K562 (cell line): ENCODE results near the gene TMEM95. TPM values are rescaled to one million over a fixed set of nuclear protein-coding genes. Genes with fewer than 3 reads are reported as not detected.

Experiments used
- ATAC-seq: fragments of 200-7000 bp; cut with Tn5 transposase; 3 replicates; pipeline ENCODE4 v1.9.1; 2020; ENCODE audit warnings: moderate library complexity
- BruUV-seq: library from RNA; stranded (reverse); fragments of 400-500 nt; replicated peaks from 2 replicates; lab custom pipeline; 2021; lab: Mats Ljungman, UMichigan
- CTCF ChIA-PET: fragments of 300-600 bp; formaldehyde crosslinking; extraction: SDS; loops from one replicate; lab custom pipeline; 2021; ENCODE audit warnings: low intra/inter-chr PET ratio; lab: Yijun Ruan, JAX
- POLR2A ChIA-PET: fragments of 300-600, 350-650 bp; sonication (Branson Sonifier 250); formaldehyde crosslinking; extraction: SDS; loops from one replicate; lab custom pipeline; 2021; ENCODE audit warnings: antibody characterized with exemption, inconsistent platforms; lab: Yijun Ruan, JAX
- DNase-seq, 4 experiments: peaks; one replicate each; pipeline versions ENCODE4 v3.0.0 to v3.0.0-alpha.2; 2011 to 2018; ENCODE audit warnings: low spot score in 3 of 4, mixed read lengths in 3 of 4; ENCODE audit errors: extremely low read depth in 1 of 4
- FAIRE-seq: peaks from 2 replicates; lab custom pipeline; 2011; peaks lifted over from hg19 to GRCh38; lab: Jason Lieb, UNC
- H2AFZ ChIP-seq: 2 replicates; pipeline ENCODE4 v1.6.0; 2011; ENCODE audit warnings: low read depth, low read length, control low read depth, inconsistent platforms
- H3K27ac ChIP-seq: fragments of 200-600 bp; 3 replicates; pipeline ENCODE4 v1.8.0; 2011; ENCODE audit warnings: low read depth, mild to moderate bottlenecking, control low read depth, inconsistent platforms, low read length, moderate library complexity, mixed read lengths; ENCODE audit errors: extremely low read depth
- H3K27me3 ChIP-seq, 2 experiments: fragments of 300-600 bp in 1 of 2; 2 replicates in 1 of 2; 3 replicates in 1 of 2; pipeline versions ENCODE4 v1.6.0 to v1.8.0; 2011; ENCODE audit warnings: inconsistent platforms in 2 of 2, low read length in 2 of 2, mild to moderate bottlenecking in 1 of 2, mixed read lengths in 1 of 2, moderate library complexity in 1 of 2; ENCODE audit not compliant: control insufficient read depth in 2 of 2, insufficient read depth in 2 of 2
- H3K36me3 ChIP-seq: fragments of 300-600 bp; 3 replicates; pipeline ENCODE4 v1.8.0; 2011; ENCODE audit warnings: mild to moderate bottlenecking, low read length, inconsistent platforms; ENCODE audit not compliant: control insufficient read depth, insufficient read depth
- H3K4me1 ChIP-seq, 2 experiments: fragments of 200-600 bp in 1 of 2; replicated peaks in 1 of 2; 2 replicates in 1 of 2; 3 replicates in 1 of 2; pipeline versions ENCODE4 v1.5.1 to v1.8.0; 2011; ENCODE audit warnings: inconsistent platforms in 2 of 2, low read length in 2 of 2, mild to moderate bottlenecking in 1 of 2, mixed read lengths in 1 of 2, moderate library complexity in 1 of 2; ENCODE audit not compliant: control insufficient read depth in 2 of 2, insufficient read depth in 2 of 2
- H3K4me2 ChIP-seq: 2 replicates; pipeline ENCODE4 v1.6.1; 2011; ENCODE audit warnings: low read length, control low read depth, inconsistent platforms, mixed read lengths; ENCODE audit not compliant: insufficient read depth
- H3K4me3 ChIP-seq: fragments of 200-600 bp; sonication (generic), shearing (Covaris generic); 2 replicates; pipeline ENCODE4 v1.5.1; 2016; ENCODE audit warnings: control low read depth, inconsistent platforms
- H3K79me2 ChIP-seq: fragments of 200-600 bp; 3 replicates; pipeline ENCODE4 v1.8.0; 2011; ENCODE audit warnings: low read length, inconsistent platforms; ENCODE audit not compliant: control insufficient read depth, insufficient read depth
- H3K9ac ChIP-seq, 2 experiments: 2 replicates each; pipeline versions ENCODE4 v1.6.0 to v1.6.1; 2011; ENCODE audit warnings: low read depth in 2 of 2, low read length in 2 of 2, control low read depth in 1 of 2, inconsistent platforms in 1 of 2, mild to moderate bottlenecking in 1 of 2, mixed read lengths in 1 of 2; ENCODE audit not compliant: insufficient read depth in 1 of 2
- H3K9me1 ChIP-seq: one replicate; pipeline ENCODE4 v1.6.0; 2011; ENCODE audit warnings: inconsistent platforms, mild to moderate bottlenecking, low read length, moderate library complexity; ENCODE audit not compliant: control insufficient read depth, insufficient read depth
- H3K9me3 ChIP-seq: replicated peaks from 2 replicates; pipeline ENCODE4 v1.5.1; 2011; ENCODE audit warnings: low read depth, low read length, inconsistent platforms; ENCODE audit not compliant: control insufficient read depth, insufficient read depth
- H4K20me1 ChIP-seq: replicated peaks from 2 replicates; pipeline ENCODE4 v1.6.1; 2011; ENCODE audit warnings: low read length, inconsistent platforms, mixed read lengths; ENCODE audit not compliant: control insufficient read depth, insufficient read depth
- CBFB ChIP-seq: sonication (generic); formaldehyde crosslinking; IDR thresholded peaks from 2 replicates; pipeline ENCODE4 v1.4.0; 2020; ENCODE audit warnings: mild to moderate bottlenecking, missing genetic modification reagents
- E2F8 ChIP-seq: fragments of 450-650 bp; IDR thresholded peaks from 2 replicates; pipeline ENCODE4 v1.7.1; 2018; ENCODE audit warnings: mild to moderate bottlenecking, low read depth; ENCODE audit not compliant: partially characterized antibody
- MECOM ChIP-seq: fragments of 250-450 bp; sonication (Bioruptor Pico); IDR thresholded peaks from 2 replicates; pipeline ENCODE4 v1.8.0; 2022; ENCODE audit warnings: inconsistent platforms
- NBN ChIP-seq: fragments of 450-650 bp; IDR thresholded peaks from 2 replicates; pipeline ENCODE4 v1.6.1; 2016; ENCODE audit warnings: low read depth, mild to moderate bottlenecking
- NCOA2 ChIP-seq, 2 experiments: fragments of 450-650 bp; IDR thresholded peaks; 2 replicates each; pipeline ENCODE4 v1.6.1; 2018; ENCODE audit warnings: mild to moderate bottlenecking in 2 of 2, moderate library complexity in 1 of 2; ENCODE audit not compliant: partially characterized antibody in 2 of 2
- NFIC ChIP-seq: fragments of 450-650 bp; IDR thresholded peaks from 2 replicates; pipeline ENCODE4 v1.6.1; 2017; ENCODE audit warnings: mild to moderate bottlenecking, inconsistent platforms
- NFYB ChIP-seq: IDR thresholded peaks from 2 replicates; pipeline ENCODE4 v1.6.1; 2011; ENCODE audit warnings: mild to moderate bottlenecking, moderate library complexity; ENCODE audit not compliant: insufficient read length; ENCODE audit errors: extremely low read depth
- NR2F6 ChIP-seq: fragments of 450-650 bp; formaldehyde crosslinking; IDR thresholded peaks from 2 replicates; pipeline ENCODE4 v1.4.0; 2020; ENCODE audit warnings: mild to moderate bottlenecking
- PYGO2 ChIP-seq: fragments of 450-650 bp; IDR thresholded peaks from 2 replicates; pipeline ENCODE4 v1.6.1; 2016; ENCODE audit warnings: mild to moderate bottlenecking, missing genetic modification characterization, moderate library complexity, missing compliant biosample characterization
- TAL1 ChIP-seq: fragments of 450-650 bp; IDR thresholded peaks from 2 replicates; pipeline ENCODE4 v1.6.1; 2016; ENCODE audit warnings: mild to moderate bottlenecking
- ZFP36 ChIP-seq: fragments of 150-350 bp; IDR thresholded peaks from 2 replicates; pipeline ENCODE4 v1.6.1; 2018; ENCODE audit warnings: low read length, low read depth; ENCODE audit not compliant: partially characterized antibody
- ZNF280B ChIP-seq: fragments of 250-450 bp; sonication (Bioruptor Pico); IDR thresholded peaks from 2 replicates; pipeline ENCODE4 v1.5.1; 2021; ENCODE audit warnings: mild to moderate bottlenecking
- ZNF311 ChIP-seq: fragments of 250-450 bp; sonication (Bioruptor Pico); IDR thresholded peaks from 2 replicates; pipeline ENCODE4 v1.4.0; 2020; ENCODE audit warnings: mild to moderate bottlenecking, moderate library complexity
- ZNF696 ChIP-seq: fragments of 250-450 bp; sonication (Bioruptor Pico); conservative IDR thresholded peaks from 2 replicates; pipeline ENCODE4 v1.4.0; 2020; ENCODE audit warnings: mild to moderate bottlenecking, moderate library complexity
- ZNF740 ChIP-seq, 3 experiments: fragments of 200-800 bp in 1 of 3; sonication (Bioruptor generic) in 1 of 3; sonication (generic) in 1 of 3; formaldehyde crosslinking in 1 of 3; IDR thresholded peaks; 2 replicates each; pipeline versions ENCODE4 v1.6.1 to v1.8.0; 2016 to 2022; ENCODE audit warnings: mild to moderate bottlenecking in 2 of 3, missing compliant biosample characterization in 2 of 3, missing genetic modification characterization in 2 of 3, missing genetic modification reagents in 1 of 3
- WGBS: fragments of 100-300 bp; shearing (Covaris generic); methylation state at CpG from one replicate; pipeline ENCODE4 v1.1.6; 2016; ENCODE audit warnings: low coverage, mixed read lengths; ENCODE audit not compliant: insufficient coverage; ENCODE audit errors: missing lambda C conversion rate; 5-methylcytosine and 5-hydroxymethylcytosine counted together
- in situ Hi-C: fragments of 300-500 bp; cut with MboI; formaldehyde crosslinking; loops from 4 replicates; pipeline ENCODE4 v1.15.0; 2018; ENCODE audit warnings: inconsistent platforms, mixed read lengths
- intact Hi-C: fragments of 100-400 bp; cut with micrococcal nuclease; formaldehyde crosslinking; loops from 2 replicates; pipeline ENCODE4 v1.14.2; 2022
- polyA plus RNA-seq, 8 experiments: library from polyadenylated mRNA; depleted of rRNA in 4 of 8; stranded (reverse) in 5 of 8; unstranded in 3 of 8; fragments of >200 nt; fragmentation: Nextera tagmentation in 2 of 8; fragmentation: Illumina TruSeq in 1 of 8; extraction: Ambion mirVana in 2 of 8; extraction: Trizol in 1 of 8; gene quantifications; 2 replicates each; pipeline versions ENCODE4 v1.2.1 to v1.2.3, GENCODE V29; 2011 to 2014; ENCODE audit warnings: inconsistent platforms in 1 of 8, missing spikeins in 1 of 8
- total RNA-seq, 7 experiments: library from RNA; depleted of rRNA in 6 of 7; stranded (reverse); fragments of >200 nt in 6 of 7; fragmentation: Illumina TruSeq in 2 of 7; extraction: Trizol in 2 of 7; gene quantifications; 2 replicates each; pipeline versions ENCODE4 v1.2.1 to v1.2.3, GENCODE V29; 2011 to 2021; ENCODE audit warnings: low replicate concordance in 1 of 7

Gene TMEM95
- total and polyA plus RNA-seq, 9 of the 15 experiments (the other 6 are each of a cell fraction or from before 2014, with no cell fraction given): not detected

GRCh38 chr17:7380855-7381683, 26.1 kb downstream of the TMEM95 start, which contains the start of gene TNK1 (continued):
- peak; percentile 62; the same call in 1 of the 2 replicates for TF ChIP-seq NFIC

GRCh38 chr17:7382901-7383300, 27.9 kb downstream of the TMEM95 start:
- no peaks in the 10 kb centered on the region for H4K20me1 ChIP-seq
- H2AFZ ChIP-seq: no peak overlapping the region
- no peak for ATAC-seq
- no TSS peak for BruUV-seq
- no peaks in the 10 kb centered on the region for H3K36me3 ChIP-seq
- no peak for FAIRE-seq
- H3K9me1 ChIP-seq: no peaks in the 10 kb centered on the region
- H3K9ac ChIP-seq: no peak overlapping the region
- in situ Hi-C loops (no loop called here), intact Hi-C loops (no loop called here)
- no peak overlapping the region for H3K4me3 ChIP-seq
- peaks cover 2% of the 10 kb centered on the region; the same call in 1 of the 2 replicates for H3K9me3 ChIP-seq
- ChIA-PET CTCF (no interaction called here), POLR2A (interaction anchor here (0.6 kb wide), 1 partner anchor 49 kb away, joined by 3 read pairs; no protein-coding TSS in a partner anchor)
- no peaks in the 10 kb centered on the region; the same call in 2 of the 3 replicates for H3K79me2 ChIP-seq
- no peak overlapping the region for H3K27ac ChIP-seq
- WGBS: 75% methylated on average over 4 of the region's 10 CpGs
- no peak for DNase-seq
- no peaks in the 10 kb centered on the region for H3K27me3 ChIP-seq
- no peak overlapping the region for H3K4me2 ChIP-seq
- peaks cover 8 to 18% of the 10 kb centered on the region in 2 experiments; a peak in 4 of 5 replicates for H3K4me1 ChIP-seq
- TF ChIP-seq ZNF740 (CRISPR knock-in tag; IDR thresholded peaks at IDR 0.05): no peak
- TF ChIP-seq ZNF740 (tag; IDR thresholded peaks at IDR 0.05): no peak
- TF ChIP-seq E2F8: no peak
- no peak for TF ChIP-seq CBFB
- TF ChIP-seq ZNF311 (CRISPR knock-in tag): no peak
- no peak for TF ChIP-seq NR2F6
- no peak for TF ChIP-seq ZFP36
- no peak for TF ChIP-seq ZNF696 (CRISPR knock-in tag)
- TF ChIP-seq NBN: no peak
- TF ChIP-seq ZNF280B (CRISPR knock-in tag): no peak
- no peak for TF ChIP-seq TAL1
- no peak for TF ChIP-seq PYGO2 (tag)
- no peak for TF ChIP-seq NFYB
- no peak for TF ChIP-seq MECOM (CRISPR knock-in tag)
- TF ChIP-seq NCOA2 (IDR thresholded peaks at IDR 0.05; ENCODE audit: partially characterized antibody in 2 of 2): no peak
